Fibroblast of lung (primary cell): ENCODE results near the gene PIK3R1. TPM values are rescaled to one million over a fixed set of nuclear protein-coding genes. Genes with fewer than 3 reads are reported as not detected.

Experiments used
- DNase-seq, 2 donors: peaks; one replicate each; pipeline versions ENCODE4 v3.0.0 to v3.0.0-alpha.2; 2010; ENCODE audit warnings: low read depth in 2 of 2
- H2AFZ ChIP-seq: 2 replicates; pipeline ENCODE4 v1.5.1; 2012; ENCODE audit warnings: low read length, control low read depth, inconsistent platforms
- H3K27ac ChIP-seq: 2 replicates; pipeline ENCODE4 v1.5.1; 2011; ENCODE audit warnings: low read length, control low read depth; ENCODE audit not compliant: insufficient read depth
- H3K27me3 ChIP-seq: 2 replicates; pipeline ENCODE4 v1.5.1; 2011; ENCODE audit warnings: mild to moderate bottlenecking, low read length; ENCODE audit not compliant: control insufficient read depth, insufficient read depth
- H3K36me3 ChIP-seq: 2 replicates; pipeline ENCODE4 v1.5.1; 2011; ENCODE audit warnings: low read length; ENCODE audit not compliant: control insufficient read depth, insufficient read depth
- H3K4me1 ChIP-seq: 2 replicates; pipeline ENCODE4 v1.5.1; 2011; ENCODE audit warnings: low read length; ENCODE audit not compliant: control insufficient read depth, insufficient read depth; ENCODE audit errors: extremely low read depth
- H3K4me2 ChIP-seq: 2 replicates; pipeline ENCODE4 v1.5.1; 2011; ENCODE audit warnings: low read length, control low read depth; ENCODE audit not compliant: insufficient read depth; ENCODE audit errors: extremely low read depth
- H3K4me3 ChIP-seq, 4 experiments: fragments of 200-600 bp in 1 of 4; sonication (generic) in 1 of 4; replicated peaks in 1 of 4; 2 replicates each; pipeline ENCODE4 v1.5.1; 2011 to 2016; ENCODE audit warnings: low read length in 4 of 4, low read depth in 3 of 4, mild to moderate bottlenecking in 3 of 4, control low read depth in 2 of 4, inconsistent platforms in 1 of 4, mixed read lengths in 1 of 4; ENCODE audit not compliant: insufficient read depth in 1 of 4; ENCODE audit errors: control extremely low read depth in 1 of 4
- H3K79me2 ChIP-seq: 2 replicates; pipeline ENCODE4 v1.5.1; 2012; ENCODE audit warnings: mild to moderate bottlenecking, low read length, inconsistent platforms; ENCODE audit not compliant: control insufficient read depth, insufficient read depth
- H3K9ac ChIP-seq: 2 replicates; pipeline ENCODE4 v1.5.1; 2011; ENCODE audit warnings: mild to moderate bottlenecking, low read length, control low read depth; ENCODE audit not compliant: insufficient read depth
- H3K9me3 ChIP-seq: 2 replicates; pipeline ENCODE4 v1.5.1; 2012; ENCODE audit warnings: low read depth, low read length; ENCODE audit not compliant: control insufficient read depth, insufficient read depth
- H4K20me1 ChIP-seq: 2 replicates; pipeline ENCODE4 v1.5.1; 2011; ENCODE audit warnings: low read length; ENCODE audit not compliant: control insufficient read depth, insufficient read depth; ENCODE audit errors: extremely low read depth
- EZH2 ChIP-seq: IDR thresholded peaks from 2 replicates; pipeline ENCODE4 v1.5.1; 2012; ENCODE audit warnings: low read length, control low read depth, mild to moderate bottlenecking; ENCODE audit errors: missing control alignments
- polyA plus RNA-seq, 2 donors: library from polyadenylated mRNA; depleted of rRNA in 1 of 2; stranded (reverse) in 1 of 2; unstranded in 1 of 2; fragments of >200 nt; gene quantifications; 2 replicates each; pipeline ENCODE4 v1.2.1, GENCODE V29; 2011 to 2012; ENCODE audit warnings: missing spikeins in 1 of 2
- total RNA-seq: library from RNA; depleted of rRNA; stranded (reverse); fragments of >200 nt; gene quantifications from 2 replicates; pipeline ENCODE4 v1.2.1, GENCODE V29; 2014
- TF ChIP-seq, protein P1 (sequence below), 2 donors: IDR thresholded peaks in 1 of 2; conservative IDR thresholded peaks in 1 of 2; 1 replicate in 1 of 2; 2 replicates in 1 of 2; pipeline ENCODE4 v1.5.1; 2011 to 2012; ENCODE audit warnings: low read length in 2 of 2, control low read depth in 1 of 2, inconsistent platforms in 1 of 2, low read depth in 1 of 2, mild to moderate bottlenecking in 1 of 2

Gene PIK3R1
- total and polyA plus RNA-seq, 2 donors (not counting 1 experiment from before 2014, with no cell fraction given) = 17.7 to 36.3 TPM

DNA sequence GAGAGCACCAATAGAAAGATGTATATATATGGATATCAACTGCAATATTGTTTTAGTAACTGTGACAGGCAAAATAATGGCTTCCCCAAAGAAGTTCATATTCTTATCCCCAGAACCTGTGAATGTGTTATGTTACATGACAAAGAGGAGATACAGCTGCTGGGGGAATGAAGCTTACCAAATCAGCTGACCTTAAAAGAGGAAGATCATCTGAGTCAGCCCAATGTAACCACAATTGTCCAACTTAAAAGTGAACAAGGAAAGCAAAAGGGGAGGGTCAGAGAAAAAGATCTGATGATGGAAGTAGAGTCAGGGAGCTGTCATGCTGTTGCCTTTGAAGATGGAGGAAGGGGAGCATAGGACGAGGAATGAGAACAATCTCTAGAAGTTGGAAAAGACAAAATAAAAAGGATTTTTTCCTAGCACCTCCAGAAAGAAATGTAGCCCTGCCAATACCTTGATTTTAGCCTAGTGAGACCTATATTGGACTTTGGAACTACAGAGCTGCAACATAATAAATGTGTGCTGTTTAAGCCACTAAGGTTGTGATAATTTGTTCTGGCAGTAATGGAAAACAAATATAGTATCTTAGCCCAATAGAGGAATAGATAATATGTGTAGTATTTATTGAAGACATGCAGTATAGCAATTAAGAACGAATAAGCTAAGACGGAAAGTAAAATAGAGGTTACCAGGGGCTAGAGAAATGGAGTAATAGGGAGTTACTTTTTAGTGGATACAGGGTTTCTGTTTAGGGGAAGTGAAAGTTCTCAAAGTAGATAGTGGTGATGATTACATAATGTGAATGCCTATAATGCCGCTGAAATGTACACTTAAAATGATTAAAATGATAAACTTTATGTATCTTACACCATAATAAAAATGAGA is 115.9 kb downstream of the PIK3R1 start:
- Histone ChIP-seq H4K20me1 (no peaks in the 10 kb centered on the region), H3K4me1 (peaks cover 8% of the 10 kb centered on the region), H3K27me3 (no peaks in the 10 kb centered on the region), H3K79me2 (no peaks in the 10 kb centered on the region), H3K4me3 (no peak overlapping the region), H3K27ac (no peak overlapping the region), H2AFZ (no peak overlapping the region), H3K9me3 (no peaks in the 10 kb centered on the region), H3K9ac (no peak overlapping the region), H3K36me3 (no peaks in the 10 kb centered on the region), H3K4me2 (no peak overlapping the region)
- peak; percentile 72 to 76 for DNase-seq
- TF ChIP-seq, protein P1, sequence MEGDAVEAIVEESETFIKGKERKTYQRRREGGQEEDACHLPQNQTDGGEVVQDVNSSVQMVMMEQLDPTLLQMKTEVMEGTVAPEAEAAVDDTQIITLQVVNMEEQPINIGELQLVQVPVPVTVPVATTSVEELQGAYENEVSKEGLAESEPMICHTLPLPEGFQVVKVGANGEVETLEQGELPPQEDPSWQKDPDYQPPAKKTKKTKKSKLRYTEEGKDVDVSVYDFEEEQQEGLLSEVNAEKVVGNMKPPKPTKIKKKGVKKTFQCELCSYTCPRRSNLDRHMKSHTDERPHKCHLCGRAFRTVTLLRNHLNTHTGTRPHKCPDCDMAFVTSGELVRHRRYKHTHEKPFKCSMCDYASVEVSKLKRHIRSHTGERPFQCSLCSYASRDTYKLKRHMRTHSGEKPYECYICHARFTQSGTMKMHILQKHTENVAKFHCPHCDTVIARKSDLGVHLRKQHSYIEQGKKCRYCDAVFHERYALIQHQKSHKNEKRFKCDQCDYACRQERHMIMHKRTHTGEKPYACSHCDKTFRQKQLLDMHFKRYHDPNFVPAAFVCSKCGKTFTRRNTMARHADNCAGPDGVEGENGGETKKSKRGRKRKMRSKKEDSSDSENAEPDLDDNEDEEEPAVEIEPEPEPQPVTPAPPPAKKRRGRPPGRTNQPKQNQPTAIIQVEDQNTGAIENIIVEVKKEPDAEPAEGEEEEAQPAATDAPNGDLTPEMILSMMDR (conservative IDR thresholded peaks at IDR 0.05 in 1 of 2, IDR thresholded peaks at IDR 0.05 in 1 of 2; ENCODE audit: low read depth in 1 of 2, low read length in 2 of 2) = no peak
- no peak for TF ChIP-seq EZH2

DNA sequence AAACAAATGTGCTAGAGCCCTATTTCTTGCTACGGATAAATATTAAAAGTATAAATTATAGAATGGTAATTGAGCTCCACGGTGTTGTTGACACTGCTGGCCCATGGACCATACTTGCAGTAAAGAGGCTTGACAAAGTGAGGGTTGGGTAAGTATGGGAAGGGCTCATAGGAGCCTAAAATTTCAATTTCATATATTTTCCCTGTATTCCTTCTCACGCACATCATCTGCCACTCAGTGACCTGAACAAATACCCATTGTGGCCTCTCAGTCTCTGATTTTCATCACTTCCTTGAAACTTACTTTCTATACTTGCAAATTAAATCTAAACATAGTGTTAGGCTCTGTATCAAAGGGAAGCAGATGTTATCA is 116.5 kb downstream of the PIK3R1 start:
- Histone ChIP-seq H3K4me2 (no peak overlapping the region), H3K36me3 (no peaks in the 10 kb centered on the region), H3K9ac (no peak overlapping the region), H3K79me2 (no peaks in the 10 kb centered on the region), H3K27ac (no peak overlapping the region), H3K9me3 (no peaks in the 10 kb centered on the region), H3K27me3 (no peaks in the 10 kb centered on the region), H2AFZ (no peak overlapping the region), H4K20me1 (no peaks in the 10 kb centered on the region), H3K4me1 (peaks cover 8% of the 10 kb centered on the region), H3K4me3 (no peak overlapping the region)
- TF ChIP-seq, protein P1 (conservative IDR thresholded peaks at IDR 0.05 in 1 of 2, IDR thresholded peaks at IDR 0.05 in 1 of 2; ENCODE audit: low read depth in 1 of 2, low read length in 2 of 2) = no peak
- TF ChIP-seq EZH2 = no peak
- DNase-seq = no peak

DNA sequence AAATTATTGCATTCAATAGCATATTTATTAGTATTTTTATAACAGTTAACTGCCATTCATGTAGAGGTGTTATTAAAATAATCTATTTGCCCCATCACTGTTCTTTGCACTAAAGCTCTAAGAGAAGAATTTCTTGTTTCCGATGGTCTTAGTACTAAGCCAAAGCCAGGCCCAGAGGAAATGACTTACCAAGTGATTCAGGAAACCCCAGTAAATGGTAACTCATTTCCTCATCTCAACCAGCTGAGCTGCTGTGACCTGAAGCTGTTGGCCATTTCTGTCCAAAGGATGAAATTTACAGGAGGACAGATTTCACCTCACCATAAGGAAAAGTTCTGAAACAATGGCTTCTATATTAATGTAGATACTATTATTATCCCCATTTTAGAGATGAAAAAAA is 117.0 kb downstream of the PIK3R1 start:
- Histone ChIP-seq H3K4me3 (no peak overlapping the region), H4K20me1 (no peaks in the 10 kb centered on the region), H3K9me3 (no peaks in the 10 kb centered on the region), H2AFZ (no peak overlapping the region), H3K27me3 (no peaks in the 10 kb centered on the region), H3K27ac (no peak overlapping the region), H3K4me1 (peaks cover 8% of the 10 kb centered on the region), H3K36me3 (no peaks in the 10 kb centered on the region), H3K4me2 (no peak overlapping the region), H3K79me2 (no peaks in the 10 kb centered on the region), H3K9ac (no peak overlapping the region)
- TF ChIP-seq, protein P1 (conservative IDR thresholded peaks at IDR 0.05 in 1 of 2, IDR thresholded peaks at IDR 0.05 in 1 of 2; ENCODE audit: low read depth in 1 of 2, low read length in 2 of 2) = no peak
- TF ChIP-seq EZH2 = no peak
- DNase-seq = no peak
